ENCODE measurements around the gene DLX5.

Gene DLX5

DNA sequence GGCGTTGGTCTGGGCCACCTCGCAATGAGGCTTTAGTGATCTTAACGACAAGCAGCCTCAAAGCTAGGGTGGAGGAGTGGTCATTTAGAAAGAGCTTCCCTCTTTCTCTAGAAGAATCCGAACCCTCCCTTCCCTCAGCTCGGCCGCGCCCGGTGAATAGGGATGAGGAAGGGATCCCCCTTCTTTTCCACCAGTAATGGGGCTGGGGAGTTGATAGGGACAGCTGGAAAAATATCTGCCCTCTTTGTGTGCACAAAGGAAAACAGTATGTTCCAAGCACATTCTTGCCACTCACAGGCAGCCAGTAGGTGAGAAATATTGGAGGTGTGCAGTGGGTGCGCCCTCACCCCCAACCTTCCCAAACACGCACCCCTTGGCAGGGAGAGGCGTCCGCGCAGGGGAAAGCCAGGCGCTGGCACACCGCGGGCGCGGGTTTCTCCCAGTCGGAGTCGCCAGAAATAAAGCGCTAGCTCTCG is 6.5 kb downstream of the DLX5 start:
- DNase-seq: no peak

DNA sequence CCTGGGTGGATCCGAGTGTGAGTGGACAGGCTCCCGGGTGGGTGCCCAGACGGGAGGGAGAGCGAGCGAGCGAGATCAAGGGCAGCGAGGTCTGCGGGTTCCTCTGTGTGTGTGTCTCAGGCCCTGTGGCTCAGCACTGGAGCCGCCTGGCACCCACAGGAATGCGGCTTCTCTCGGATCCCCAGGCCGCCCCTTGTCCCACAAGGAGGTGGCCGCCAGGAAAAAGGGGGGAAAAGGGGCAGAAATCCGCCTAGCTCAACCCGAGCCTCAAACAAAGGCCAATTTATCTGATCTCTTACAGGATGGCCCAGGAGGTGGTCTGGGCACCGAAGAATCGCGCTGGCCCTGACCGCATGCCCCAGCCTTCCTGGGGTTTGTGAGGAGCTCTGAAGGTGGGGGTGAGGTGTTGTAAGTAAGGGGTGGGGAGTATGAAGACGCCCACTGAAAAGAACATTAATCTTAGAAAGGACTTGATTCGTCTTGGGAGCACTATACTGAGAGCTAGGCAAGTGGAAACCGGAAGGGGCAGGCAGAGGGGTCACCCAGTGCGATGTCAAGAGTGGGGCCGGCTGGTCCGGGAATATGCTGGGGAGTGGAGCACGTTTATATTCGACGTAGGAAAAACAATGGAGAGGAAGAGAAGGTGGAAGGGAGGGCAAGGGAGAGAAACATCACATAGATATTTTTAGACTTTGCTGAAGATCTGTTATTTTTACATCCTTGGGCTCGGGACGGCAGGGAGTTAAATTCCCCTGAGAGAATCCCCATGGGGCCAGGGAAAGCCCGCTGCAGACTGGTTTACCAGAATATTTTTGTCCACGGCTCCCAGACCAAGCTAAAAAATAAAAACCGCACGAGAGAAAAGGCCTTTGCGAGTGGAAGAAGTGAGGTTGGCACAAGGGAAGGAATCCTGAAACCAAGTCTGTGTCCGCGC is 7.2 kb downstream of the DLX5 start:
- DNase-seq: no peak

DNA sequence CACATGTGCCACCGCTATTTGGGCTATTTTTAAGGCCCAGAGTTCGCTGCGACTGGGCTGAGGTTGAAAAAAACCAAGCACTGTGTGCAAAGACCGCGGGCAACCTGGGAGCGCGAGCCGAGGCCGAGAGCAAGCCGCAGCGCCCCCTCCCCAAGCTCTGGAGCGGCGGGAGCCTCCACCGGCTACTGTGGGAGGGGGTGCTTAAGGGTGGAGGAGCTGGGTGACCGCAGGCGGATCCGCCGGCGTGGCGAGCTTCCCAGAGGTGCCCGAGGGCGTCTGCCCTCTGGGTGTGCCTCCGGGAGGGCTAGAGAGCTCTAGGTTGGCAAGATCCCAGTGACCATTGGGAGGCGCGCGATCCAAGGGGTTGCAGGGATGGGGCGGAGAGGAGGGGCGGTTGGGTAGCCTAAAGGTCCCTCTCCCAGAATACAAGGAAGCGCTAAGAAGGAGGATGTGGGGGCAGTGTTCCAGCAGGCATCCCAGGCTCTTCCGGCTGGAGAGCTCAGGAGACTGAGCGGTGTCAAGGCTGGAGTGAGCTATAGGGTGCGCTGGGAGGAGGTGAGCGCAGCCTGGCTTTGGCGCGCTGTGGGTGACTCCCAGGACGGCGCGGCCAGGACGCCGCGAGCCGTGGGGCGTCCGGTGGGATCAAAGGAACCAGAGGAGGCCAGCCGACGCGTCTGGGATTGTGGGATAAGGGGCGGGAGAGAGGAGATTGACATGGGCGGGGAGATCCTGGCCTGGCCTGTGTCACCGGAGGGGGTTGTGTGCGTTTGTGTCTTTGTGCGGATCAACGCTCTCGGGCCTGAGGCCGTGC is 8.0 kb downstream of the DLX5 start:
- DNase-seq: no peak

DNA sequence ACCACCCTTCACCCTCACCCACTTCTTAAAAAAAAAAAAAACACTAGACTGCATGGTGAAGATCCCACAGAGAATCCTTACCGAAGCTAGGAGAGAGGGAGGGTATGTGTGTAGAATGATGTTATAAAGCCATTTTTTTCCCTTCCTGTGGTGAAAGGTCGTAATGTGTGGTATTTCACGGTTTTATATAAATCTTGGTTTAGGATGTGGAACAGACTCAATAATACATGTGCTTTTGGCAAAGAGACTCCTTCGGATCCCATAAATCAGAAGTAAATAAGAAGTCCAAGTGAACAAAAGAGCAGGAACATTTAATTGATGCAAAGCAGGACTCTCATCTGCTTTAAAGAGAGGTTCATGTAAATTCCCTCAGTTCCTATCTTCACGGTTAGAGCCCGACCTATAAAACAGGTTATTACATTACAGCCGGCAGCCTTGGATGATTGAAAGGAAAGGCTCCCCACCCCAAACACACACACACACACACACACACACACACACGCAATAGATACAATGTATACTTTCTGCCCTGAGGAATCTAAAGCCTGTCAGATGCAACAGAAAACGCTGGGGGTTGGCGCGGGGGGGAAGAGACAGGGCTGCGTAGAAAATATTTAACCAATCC is 8.8 kb downstream of the DLX5 start:
- DNase-seq: no peak

DNA sequence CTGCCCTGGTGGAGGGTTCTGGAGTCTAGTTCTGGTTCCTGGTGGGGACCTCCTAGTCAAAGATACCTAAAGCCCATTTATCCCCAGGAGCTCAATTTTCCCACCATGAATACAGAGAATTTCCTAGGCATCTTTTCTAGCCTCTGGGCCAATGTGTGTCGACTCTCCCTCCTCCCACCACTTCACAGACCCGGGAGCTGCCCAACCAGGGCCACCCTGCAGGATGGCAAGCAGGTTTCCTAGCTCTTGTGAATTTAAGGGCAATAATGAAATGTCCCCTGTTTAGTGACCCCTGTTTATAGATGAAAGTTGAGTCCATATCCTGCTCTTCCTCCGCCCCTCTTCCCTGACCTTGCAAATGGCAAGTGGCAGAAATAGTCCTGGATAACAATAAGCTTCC is 9.4 kb downstream of the DLX5 start:
- DNase-seq: no peak

DNA sequence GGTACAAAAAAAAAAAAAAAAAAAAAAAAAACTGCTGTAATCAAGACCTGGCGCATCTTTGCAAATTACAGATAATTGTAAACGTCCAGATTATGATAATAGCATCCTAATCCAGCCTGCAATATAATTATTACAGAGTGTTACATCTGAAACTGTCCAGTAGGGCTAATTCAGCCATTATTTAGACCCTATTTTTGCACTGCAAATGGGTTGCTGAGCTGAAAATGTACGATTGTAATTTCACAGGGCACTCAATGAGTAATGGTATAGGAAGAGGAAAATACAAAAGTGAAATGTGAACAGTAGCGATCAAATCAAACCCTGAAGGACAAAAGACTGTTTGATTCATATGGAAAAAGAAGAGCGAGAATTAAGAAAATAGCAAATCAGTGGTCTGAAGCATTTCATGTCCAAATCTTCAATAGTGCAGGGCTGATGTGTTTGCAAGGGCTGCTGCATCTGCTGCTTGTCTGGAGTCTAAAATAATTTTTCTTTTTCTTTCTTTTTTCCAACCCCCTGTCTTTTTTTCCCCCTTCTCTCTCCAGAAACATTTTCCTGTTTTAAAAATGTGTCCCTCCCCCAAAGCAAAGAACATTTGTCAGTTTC is 10.4 kb downstream of the DLX5 start:
- DNase-seq: no peak

DNA sequence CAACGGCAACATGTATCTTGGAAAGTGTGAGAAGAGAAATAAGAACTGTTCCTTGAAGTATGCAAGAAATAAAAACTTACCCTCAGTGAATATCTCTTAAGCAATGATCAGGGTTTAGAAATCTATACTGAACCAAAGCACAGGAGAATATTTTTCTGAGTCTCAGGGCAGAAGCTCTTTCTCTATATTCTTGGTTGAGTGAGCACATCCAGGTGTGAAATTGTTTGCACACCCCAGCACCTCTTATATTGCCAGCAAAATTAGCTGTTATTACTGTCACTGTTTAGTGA is 10.8 kb downstream of the DLX5 start:
- DNase-seq: no peak

DNA sequence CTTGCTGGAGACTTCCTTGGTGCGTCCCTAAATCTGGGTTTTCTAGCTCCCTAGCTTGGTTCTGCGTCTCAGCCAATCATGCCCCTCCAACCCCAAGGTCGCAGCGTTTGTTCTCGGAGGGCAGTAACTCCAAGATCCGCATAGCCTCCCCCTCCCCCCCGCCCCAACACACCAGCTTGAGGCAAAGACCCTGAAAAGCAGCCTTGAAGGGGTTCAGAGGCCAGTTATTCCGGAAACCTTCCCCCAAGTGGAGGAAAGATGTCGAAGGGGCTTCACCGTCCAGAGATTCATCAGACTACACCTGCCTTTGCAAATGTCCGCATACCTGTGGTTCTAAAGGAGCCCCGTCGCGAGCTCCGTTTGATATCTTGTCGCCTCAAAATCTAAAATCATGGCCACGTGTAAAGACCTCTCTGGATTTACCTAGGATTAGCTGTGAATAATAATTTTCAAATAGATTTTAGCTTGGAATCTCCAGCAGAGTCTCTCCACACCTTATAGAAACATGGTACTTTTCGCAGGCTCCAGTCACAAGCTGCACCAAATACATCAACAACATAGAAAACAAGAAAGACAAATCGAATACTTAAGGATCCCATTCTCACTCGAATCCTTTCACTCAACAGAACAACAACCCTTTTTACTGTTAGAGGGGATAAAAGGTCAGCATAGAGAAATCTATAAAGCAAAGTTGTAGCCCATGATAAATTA is 11.3 kb downstream of the DLX5 start:
- DNase-seq: no peak

DNA sequence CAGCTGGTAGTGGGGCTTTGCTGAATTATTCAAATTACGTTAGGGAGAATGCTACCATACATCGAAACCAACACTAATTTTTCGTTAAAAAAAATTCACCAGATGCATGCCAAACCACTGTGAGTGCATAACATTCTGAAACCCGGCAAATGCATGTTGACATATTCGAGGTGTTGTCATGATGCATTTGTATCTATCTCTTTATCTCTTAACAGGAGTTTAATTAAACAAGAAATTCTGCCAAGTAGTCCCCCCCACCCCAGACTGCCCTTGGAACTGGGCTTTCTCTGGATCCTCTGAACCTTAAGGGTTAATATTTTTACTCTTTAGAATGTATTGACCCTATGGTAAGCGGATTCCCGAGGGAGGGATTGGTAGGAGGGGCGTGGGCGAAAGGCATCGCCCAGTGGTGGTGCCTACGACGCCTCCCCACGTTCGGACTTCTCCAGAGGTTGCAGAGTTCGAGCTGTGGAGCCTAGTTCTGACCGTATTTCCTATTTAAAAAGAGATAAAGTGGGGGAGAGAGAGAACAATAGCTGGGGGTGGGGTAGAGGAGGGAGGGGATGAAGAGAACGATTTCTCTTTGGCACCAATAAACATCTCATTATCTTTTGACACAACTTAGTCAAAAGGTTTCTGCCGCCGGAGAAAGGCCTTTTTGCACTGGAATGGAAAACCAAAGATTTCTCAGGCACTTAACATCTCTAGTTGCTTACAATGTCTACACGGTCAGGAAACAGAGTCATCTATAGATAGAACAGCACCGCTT is 12.1 kb downstream of the DLX5 start:
- no peak for DNase-seq

DNA sequence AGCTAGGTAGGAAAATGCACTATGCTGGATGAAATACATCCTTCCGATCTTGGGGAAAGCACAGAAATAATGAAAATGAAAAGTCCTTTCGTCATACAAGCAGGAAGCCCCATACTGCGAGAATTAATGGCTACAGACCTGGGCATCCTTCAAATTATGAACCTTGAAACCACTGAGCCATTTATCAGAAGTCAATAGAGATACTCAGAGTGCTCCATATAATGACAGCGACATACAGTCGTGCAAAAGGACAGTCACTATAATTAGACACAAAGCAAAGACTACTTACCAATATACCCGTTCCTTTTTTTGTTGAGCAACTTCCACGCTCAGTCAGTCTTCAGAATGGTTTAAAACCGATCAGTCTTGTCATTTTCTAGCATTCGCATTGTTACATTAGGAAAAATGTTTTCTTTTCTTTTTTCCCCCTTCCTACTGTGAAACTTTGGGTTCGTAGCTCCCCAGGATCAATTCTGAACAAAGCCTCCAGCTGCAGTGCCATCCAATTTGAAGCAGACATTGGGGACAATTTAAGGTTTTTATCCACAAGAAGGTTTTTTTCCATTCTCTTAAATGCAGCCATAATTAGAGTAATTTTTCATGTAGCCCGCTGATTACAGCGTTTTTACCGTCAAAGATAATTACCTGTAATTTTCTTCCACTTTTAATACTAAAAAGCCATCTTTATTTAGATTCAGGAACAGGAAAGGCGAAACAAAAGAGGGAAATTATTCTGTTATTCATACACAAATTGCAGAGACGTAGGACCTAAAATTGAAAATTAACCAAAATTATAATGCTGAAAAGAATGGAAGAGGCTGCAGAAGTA is 12.9 kb downstream of the DLX5 start:
- no peak for DNase-seq

DNA sequence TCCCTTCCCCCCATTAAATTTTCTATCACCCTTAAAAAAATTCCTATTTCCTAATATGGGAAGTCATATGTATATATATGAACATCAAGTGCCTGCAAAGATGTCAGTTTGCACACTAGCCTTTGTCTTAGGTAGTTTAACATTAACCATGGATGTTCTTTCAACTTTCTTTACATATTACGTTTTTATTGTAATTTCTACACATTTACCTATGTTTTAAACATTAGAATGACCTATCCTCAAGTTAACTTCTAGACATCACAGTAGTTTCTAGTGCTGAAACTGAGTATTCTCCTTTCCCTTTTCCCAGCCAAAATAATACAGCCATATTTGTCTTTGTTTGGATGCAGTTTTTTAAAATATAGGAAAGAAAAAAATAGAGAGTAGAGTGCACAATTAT is 13.5 kb downstream of the DLX5 start:
- DNase-seq: no peak

DNA sequence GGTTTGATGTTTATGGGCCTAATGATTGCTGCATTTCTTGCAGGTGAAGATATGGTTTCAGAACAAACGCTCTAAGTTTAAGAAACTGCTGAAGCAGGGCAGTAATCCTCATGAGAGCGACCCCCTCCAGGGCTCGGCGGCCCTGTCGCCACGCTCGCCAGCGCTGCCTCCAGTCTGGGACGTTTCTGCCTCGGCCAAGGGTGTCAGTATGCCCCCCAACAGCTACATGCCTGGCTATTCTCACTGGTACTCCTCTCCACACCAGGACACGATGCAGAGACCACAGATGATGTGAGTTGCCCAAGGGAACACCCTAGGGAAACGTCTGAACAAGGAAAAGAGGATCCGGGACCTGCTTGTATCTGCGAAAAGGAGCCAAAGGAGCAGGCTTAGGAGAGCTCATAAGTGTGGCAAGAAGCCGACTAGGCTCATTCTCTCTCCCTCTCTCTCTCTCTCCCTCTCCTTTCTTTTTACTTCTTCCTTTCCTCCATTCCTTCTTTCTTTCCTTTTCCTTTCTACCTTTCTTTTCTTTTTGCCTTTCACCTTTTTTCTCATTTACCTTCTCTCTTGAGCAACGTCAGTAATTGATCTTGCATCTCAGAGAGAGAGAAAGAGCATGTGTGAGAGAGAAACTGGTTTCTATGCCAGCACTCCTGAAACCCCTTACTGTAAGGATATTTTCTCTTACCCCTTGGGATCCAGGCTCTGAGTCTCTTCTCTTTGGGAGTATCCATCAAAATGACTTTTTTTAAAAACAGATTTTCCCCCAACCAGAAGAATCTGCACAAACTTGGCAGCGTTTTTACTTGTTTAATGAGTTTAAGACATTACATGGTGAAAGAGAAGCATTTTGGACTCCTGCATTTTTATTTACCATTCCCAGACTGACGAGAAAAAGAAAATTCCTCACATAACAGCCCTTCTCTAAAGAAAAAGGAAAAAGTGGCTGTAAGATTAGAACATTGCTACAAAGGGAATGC is 14.6 kb downstream of the DLX5 start:
- DNase-seq: no peak

DNA sequence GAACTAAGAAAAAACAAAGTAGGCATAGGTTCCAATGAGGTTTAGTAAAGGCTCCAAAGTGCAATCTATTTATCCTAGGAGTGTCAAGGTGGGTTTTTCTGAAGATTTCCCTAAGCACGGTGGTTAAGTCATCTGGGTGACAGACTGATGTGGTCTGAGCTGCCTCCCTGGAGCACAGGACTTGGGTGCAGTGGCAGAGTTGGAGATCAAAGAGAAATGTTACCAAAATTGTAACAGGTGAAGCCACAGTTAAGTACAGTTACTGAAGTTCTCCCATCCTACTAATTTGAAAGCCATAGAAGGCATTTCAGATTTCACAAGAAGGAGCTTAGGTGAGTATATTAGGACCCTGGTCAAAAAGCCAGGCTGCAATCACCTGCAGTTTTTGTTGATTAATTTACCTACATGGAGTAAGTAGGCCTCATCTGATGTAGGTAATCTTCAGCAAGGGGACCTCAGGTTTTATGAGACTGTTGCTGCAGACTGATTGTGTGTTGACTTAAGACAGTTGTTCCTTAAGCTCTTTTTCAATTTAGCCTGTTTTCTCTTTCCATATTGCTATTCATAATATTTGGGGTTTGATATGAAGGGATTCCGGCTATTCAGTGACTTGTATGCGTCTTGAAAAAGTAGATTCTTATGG is 16.2 kb downstream of the DLX5 start:
- DNase-seq: no peak

DNA sequence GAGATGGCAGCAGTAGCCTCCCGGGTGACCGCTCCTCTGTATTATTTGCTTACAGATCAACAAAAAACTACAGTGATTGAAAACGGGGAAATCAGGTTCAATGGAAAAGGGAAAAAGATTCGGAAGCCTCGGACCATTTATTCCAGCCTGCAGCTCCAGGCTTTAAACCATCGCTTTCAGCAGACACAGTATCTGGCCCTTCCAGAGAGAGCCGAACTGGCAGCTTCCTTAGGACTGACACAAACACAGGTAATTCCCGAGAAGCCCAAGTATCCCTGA is 17.1 kb downstream of the DLX5 start:
- no peak for DNase-seq

DNA sequence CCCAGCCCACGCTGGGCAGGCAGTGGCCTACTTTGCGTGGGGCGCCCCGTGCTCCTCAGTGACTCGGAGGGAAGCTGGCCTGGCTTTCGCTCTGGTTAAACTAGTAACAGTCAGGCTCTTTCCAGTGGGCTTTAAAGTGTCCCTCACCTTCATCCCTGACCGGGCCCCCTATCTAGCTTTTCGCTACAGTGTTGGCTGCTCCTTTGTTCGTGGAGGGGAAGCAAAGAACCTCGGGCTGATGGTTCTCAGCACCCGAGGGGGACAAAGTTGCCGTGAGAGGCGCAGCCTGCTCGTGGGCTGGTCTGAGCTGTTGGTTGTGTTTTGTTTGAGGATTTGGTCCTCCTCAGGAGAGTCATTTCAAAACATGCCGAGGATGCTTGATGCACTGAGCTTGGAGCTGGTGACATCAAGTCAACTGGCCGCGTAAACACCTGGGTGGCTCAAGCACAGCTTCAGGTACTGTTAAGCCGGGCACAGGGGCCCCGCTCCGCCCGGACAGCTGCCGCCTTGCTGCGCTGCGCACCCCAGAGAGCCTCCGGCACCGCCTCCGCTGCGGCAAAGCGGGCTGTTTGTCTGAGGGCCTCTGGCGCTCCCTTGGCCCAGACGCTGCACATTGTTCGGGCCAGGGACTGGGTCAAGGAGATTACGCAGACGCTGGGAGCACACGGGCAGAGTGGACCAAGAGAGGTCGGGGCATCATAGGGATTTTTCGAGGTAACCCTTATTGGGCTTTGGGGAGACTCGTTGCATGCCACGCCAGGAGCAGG is 17.6 kb downstream of the DLX5 start:
- DNase-seq: no peak

DNA sequence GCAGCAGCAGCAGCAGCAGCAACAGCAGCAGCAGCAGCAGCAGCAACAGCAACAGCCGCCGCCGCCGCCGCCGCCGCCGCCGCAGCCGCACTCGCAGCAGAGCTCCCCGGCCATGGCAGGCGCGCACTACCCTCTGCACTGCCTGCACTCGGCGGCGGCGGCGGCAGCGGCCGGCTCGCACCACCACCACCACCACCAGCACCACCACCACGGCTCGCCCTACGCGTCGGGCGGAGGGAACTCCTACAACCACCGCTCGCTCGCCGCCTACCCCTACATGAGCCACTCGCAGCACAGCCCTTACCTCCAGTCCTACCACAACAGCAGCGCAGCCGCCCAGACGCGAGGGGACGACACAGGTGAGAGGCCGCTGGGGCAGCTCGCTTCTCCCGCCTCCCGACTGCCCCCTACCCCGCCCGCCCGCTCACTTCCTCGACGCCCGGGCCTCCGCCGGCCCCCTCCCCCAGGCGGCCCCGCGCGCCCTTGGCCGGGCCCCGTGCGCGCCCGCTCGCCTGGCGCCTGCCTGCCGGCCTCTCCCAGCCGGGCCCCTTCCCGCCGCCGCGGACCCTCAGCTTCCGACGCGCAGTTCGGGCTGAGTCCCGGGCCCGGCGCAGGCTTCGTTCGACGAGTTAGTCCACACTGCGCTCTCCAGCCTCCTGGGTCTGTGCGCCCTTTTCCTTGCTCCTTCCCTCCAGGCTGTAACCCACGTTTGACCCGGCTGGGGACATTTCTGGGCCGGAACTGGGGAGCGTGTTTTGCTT is 18.4 kb downstream of the DLX5 start:
- peak; percentile 38 for DNase-seq

DNA sequence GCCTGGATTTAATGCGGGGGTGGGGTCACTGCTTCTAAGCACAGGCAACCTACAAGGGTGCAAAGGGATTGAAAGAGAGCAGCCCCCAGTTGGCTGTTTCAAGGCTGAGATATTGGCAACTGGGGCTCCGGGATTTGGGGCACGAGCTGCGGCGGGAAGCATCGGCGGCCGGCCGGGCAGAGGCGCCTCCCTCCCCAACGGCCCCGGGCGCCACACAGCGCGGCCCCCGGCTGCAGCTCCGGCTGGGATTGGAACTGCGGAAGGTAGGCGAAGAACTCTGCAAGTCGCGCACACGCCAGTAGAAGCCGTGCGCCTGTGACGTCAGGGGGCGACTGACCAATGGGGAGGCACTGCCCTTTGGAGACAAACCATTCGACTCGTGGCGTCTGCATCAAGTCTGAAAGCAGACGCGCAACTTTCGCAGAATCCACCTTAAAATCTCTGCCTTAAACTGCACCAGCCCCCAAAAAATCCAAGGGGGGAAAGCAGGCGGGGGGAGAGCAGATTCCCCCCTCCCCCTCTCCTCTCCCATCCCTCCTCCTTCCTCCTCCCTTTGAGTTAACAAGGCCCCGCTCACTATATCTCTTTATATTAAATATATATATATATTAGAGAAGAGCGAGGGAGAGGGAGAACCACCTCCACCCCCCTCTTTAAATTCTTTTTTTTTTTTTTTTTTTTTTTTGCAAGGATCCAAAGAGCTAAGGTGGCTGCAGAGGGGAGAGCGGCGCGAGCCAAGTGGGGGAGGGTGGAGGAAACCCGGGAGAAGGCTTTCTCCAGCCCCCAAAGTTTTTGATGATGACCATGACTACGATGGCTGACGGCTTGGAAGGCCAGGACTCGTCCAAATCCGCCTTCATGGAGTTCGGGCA is 19.2 kb downstream of the DLX5 start, which contains the start of gene DLX6:
DLX6 (plus strand) TSS at position 371 of the 872 bp plus-strand sequence; CDS start at position 796, 425 bp downstream.
- DNase-seq: peak; percentile 13

All from hematopoietic multipotent progenitor cell treated with erythropoietin and hydrocortisone succinate and interleukin-3 and kit ligand, for 6 days (in vitro differentiated cells).